Measurements from ENCODE around the gene KCNE3. TPM values are rescaled to one million over a fixed set of nuclear protein-coding genes. Genes with fewer than 3 reads are reported as not detected.

Gene KCNE3
- total and polyA plus RNA-seq, 8 donors, result 3.6 to 35.1 (median 10.6) TPM

- no peak for TF ChIP-seq EP300 (IDR thresholded peaks at IDR 0.05)
- peak; percentile 71 to 90 (median 80) for TF ChIP-seq POLR2AphosphoS5 (IDR thresholded peaks at IDR 0.05)
- peak in 1 of 4 donors; percentile 53 for TF ChIP-seq POLR2A (IDR thresholded peaks at IDR 0.05)
- Histone ChIP-seq H3K36me3 (peaks cover 0 to 14% (median 4%) of the 10 kb centered on the region in 4 donors), H3K27ac (peak within 1 kb of the TSS; percentile 95 to 100 (median 100)), H3K4me1 (peaks cover 5 to 22% (median 16%) of the 10 kb centered on the region in 4 donors), H3K9me3 (no peaks in the 10 kb centered on the region), H3K27me3 (no peaks in the 10 kb centered on the region), H3K4me3 (peak within 1 kb of the TSS; percentile 70 to 93 (median 82))
- DNase-seq, result peak; percentile 98 to 99
- intact Hi-C loops (cut with DNase I; ENCODE audit: low total_unique reads), result no loop called here
- 0 to 1% (median 0%) methylated on average over 48 to 94 of the region's 94 CpGs for WGBS, 5 donors
Measured at GRCh38 chr11:74492974-74493790, 25.8 kb upstream of the KCNE3 start, which contains the start of gene LIPT2. Gene LIPT2, minus strand, starts transcription at chr11:74493724. Its CDS starts 21 bp downstream, at chr11:74493703.

GRCh38 chr11:74492084-74492483 lies 24.7 kb upstream of the KCNE3 start:
- peak overlapping the region in 1 of 4 donors; percentile 79 for H3K4me3 ChIP-seq
- 91 to 94% (median 92%) methylated on average over 10 to 11 of the region's 11 CpGs for WGBS, 5 donors
- H3K27me3 ChIP-seq, result no peaks in the 10 kb centered on the region
- DNase-seq, result no peak
- H3K36me3 ChIP-seq, result peaks cover 0 to 14% (median 4%) of the 10 kb centered on the region in 4 donors
- H3K27ac ChIP-seq, result peak overlapping the region in 3 of 5 donors; percentile 95 to 100 (median 100)
- H3K9me3 ChIP-seq, result no peaks in the 10 kb centered on the region
- no peak for TF ChIP-seq EP300 (IDR thresholded peaks at IDR 0.05)
- no peak for TF ChIP-seq POLR2A (IDR thresholded peaks at IDR 0.05)
- no peak for TF ChIP-seq POLR2AphosphoS5 (IDR thresholded peaks at IDR 0.05)
- no peak for TF ChIP-seq CTCF (IDR thresholded peaks at IDR 0.05)
- peaks cover 5 to 22% (median 16%) of the 10 kb centered on the region in 4 donors for H3K4me1 ChIP-seq
- intact Hi-C loops (cut with DNase I; ENCODE audit: low total_unique reads), result no loop called here

- Histone ChIP-seq H3K4me3 (no peak overlapping the region), H3K36me3 (peaks cover 0 to 14% (median 2%) of the 10 kb centered on the region in 4 donors), H3K27me3 (no peaks in the 10 kb centered on the region), H3K27ac (no peak overlapping the region), H3K4me1 (peaks cover 5 to 22% (median 16%) of the 10 kb centered on the region in 4 donors), H3K9me3 (no peaks in the 10 kb centered on the region)
- no peak for TF ChIP-seq EP300 (IDR thresholded peaks at IDR 0.05)
- TF ChIP-seq CTCF (IDR thresholded peaks at IDR 0.05), result no peak
- no peak for TF ChIP-seq POLR2AphosphoS5 (IDR thresholded peaks at IDR 0.05)
- TF ChIP-seq POLR2A (IDR thresholded peaks at IDR 0.05), result no peak
- 88 to 98% (median 95%) methylated on average over 4 of the region's 4 CpGs for WGBS, 5 donors
- DNase-seq, result no peak
- intact Hi-C loops (cut with DNase I; ENCODE audit: low total_unique reads), result no loop called here
Measured at GRCh38 chr11:74490941-74491340, 23.6 kb upstream of the KCNE3 start.

- intact Hi-C loops (cut with DNase I; ENCODE audit: low total_unique reads), result no loop called here
- H3K4me3 ChIP-seq, result no peak overlapping the region
- peak in 1 of 2 donors; percentile 46 for DNase-seq
Measured at GRCh38 chr11:74487875-74488274, 20.5 kb upstream of the KCNE3 start.

More at GRCh38 chr11:74487875-74488274, 20.5 kb upstream of the KCNE3 start:
- H3K27me3 ChIP-seq, result no peaks in the 10 kb centered on the region
- TF ChIP-seq POLR2A (IDR thresholded peaks at IDR 0.05), result no peak
- peak in 1 of 7 experiments; percentile 18 for TF ChIP-seq CTCF (IDR thresholded peaks at IDR 0.05)
- no peak overlapping the region for H3K27ac ChIP-seq
- H3K36me3 ChIP-seq, result peaks cover 0 to 14% (median 2%) of the 10 kb centered on the region in 4 donors
- no peaks in the 10 kb centered on the region for H3K9me3 ChIP-seq
- peaks cover 0 to 11% (median 8%) of the 10 kb centered on the region in 4 donors for H3K4me1 ChIP-seq
- 55 to 62% (median 58%) methylated on average over 1 of the region's 1 CpG for WGBS, 5 donors
